GM19035 (cell line): ENCODE data around the gene SARM1.
"Not testable (repeated sequence)": the region's sequence is repeated elsewhere in the genome, so short reads cannot be mapped to it uniquely, and the experiment has no call there.

Source experiments
- ATAC-seq: cut with Tn5 transposase; IDR thresholded peaks from one replicate; pipeline ENCODE4 v1.9.1; 2021; ENCODE audit not compliant: unreplicated experiment

SARM1 gene

GRCh38 chr17:28371245-28372202 is at the start of gene SARM1:
SARM1 (plus strand) TSS chr17:28371694; CDS start chr17:28372033, 339 bp downstream.
- peak; percentile 74 for ATAC-seq

- no peak for ATAC-seq
Measured at GRCh38 chr17:28324267-28324745, 47.2 kb upstream of the SARM1 start.

DNA sequence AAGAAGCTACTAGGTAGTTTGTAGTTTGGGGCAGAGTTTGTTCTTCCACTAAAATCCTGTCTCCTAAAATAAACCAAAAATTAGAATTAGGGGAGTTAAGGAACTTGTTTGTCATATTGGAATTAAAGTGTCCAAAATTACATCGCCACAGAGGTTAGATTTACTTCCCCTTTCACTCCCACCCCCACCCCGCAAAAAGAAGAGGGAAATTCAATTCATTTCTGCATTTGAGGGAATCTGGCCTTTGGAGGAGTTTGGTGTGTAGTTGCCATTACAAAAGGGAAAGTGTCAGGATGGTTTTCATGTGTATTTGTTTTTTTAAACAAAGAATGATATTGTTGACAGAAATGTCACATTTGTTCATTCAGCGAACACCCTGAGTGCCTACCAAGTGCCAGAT is 46.7 kb upstream of the SARM1 start:
- no peak for ATAC-seq

- no peak for ATAC-seq
Measured at GRCh38 chr17:28325211-28325610, 46.3 kb upstream of the SARM1 start.

DNA sequence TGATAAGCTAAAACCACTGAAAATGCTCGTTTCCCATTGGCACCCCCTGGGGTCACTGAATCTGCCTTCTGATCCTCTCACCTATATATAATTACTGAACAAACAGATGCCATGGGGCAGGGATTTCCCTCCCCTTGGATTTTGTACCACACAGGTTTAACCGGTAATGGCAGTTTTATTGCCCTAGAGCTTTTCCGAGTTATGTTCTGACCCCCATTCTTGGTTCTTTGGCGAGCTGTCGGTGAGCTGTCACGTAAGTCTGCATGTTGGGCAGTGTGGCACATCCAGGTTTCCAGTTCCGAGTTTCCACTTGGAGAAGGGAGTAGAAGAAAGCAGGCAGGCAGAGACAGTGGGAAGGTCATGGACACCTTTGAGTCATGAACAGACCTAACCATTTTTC is 45.4 kb upstream of the SARM1 start:
- no peak for ATAC-seq

- ATAC-seq, result peak; percentile 58
Measured at GRCh38 chr17:28327031-28327607, 44.4 kb upstream of the SARM1 start.

DNA sequence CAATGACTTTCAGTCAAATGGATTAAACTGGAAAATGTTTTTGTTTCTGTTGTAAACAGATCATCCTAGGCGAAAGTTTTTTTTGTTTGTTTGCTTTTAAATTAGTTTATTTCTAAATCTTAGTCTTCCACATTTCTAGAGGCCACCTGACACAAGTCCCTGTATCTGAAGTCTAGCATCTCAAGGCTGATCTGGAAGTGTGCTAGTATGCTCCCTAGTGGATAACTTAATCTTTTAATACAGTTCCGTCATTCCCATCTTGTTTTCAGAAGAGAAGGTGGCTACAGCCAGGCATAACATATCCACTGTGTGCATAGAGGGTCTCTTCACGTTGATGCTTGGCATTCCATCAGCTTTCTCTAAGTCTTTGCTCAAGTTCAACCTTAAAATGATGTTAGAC is 43.8 kb upstream of the SARM1 start:
- ATAC-seq, result no peak

DNA sequence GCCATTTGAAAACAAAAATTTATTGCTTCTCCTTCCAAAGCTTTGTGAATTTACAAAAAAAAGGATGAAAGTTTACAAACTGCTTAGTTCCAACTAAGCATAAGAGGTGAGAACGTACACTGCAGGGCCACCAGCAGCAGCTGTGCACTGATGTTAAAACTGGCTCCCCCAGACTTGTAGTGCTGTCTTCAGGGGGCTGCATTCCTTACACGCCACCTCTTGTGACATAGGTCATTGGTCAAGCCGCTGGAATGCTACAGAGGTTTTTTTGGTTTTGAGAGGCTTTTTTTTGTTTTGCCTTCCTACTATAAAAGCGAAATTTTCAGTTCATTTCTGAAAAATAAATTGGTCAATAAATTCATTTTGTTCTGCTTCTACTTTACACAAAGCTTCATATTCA is 43.2 kb upstream of the SARM1 start:
- no peak for ATAC-seq

DNA sequence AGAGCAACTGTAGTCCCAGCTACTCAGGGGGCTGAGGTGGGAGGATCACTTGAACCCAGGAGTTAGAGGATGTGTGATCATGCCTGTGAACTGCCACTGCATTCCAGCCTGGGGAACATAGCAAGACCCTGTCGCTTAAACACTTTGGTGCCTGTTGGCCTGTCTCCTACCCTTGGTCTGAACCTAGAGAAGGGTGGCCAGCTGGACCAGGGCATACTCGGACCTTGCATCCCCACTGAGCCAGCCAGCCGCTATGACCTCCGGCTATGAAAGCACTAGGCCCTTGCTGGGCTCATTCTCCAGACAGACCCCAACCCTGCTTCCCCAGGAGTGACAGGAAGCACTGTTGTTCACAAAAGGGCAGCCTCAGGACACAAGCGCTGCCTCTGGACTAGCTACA is 40.8 kb upstream of the SARM1 start:
- ATAC-seq, result no peak

DNA sequence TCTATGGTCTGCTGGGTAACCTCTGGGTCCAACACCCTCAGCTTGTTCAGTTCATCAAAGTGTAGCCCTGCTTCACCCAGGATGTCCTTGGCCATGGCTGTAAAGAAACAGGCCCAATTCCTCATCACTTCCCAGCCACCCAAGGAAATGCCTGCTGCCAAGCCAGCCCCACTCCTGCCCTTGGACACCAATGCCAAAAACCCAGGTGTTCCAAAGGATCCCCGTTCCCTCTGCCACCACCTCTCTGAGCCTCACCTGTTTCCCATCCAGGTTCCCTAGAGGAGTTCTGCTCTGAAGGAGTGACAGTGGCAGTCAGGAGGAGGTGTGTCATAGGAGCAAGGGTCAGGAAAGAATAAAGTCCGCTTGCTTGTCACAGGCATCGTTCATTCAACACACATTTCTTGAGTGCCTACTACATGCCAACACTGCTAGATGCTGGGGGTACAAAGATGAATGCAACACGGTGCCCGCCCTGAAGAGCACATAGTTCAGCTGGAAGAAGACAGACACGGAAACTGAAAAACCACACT is 39.5 kb upstream of the SARM1 start:
- no peak for ATAC-seq

GRCh38 chr17:28333083-28333746 is 38.3 kb upstream of the SARM1 start:
- no peak for ATAC-seq

DNA sequence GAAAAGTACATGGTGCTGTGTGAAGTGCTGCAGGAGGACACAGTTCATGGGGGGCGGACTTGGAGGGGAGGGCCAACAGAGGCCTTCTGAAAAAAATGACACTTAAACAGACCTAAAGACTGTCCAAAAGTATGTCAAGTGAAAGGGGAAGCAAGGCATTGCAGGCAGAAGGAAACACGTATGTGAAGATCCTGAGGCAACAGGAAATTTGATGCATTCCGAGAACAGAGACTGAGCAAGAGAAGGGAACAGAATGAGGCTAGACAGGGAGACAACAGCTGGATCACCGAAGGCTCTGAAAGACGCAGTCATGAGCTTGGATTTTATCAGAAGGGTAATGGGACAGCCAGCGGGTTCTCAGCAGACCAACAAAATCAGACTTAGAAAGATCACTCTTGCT is 37.3 kb upstream of the SARM1 start:
- no peak for ATAC-seq

- no peak for ATAC-seq
Measured at GRCh38 chr17:28334666-28335200, 36.8 kb upstream of the SARM1 start.

- peak; percentile 95 for ATAC-seq
Measured at GRCh38 chr17:28335201-28335958, 36.1 kb upstream of the SARM1 start, which contains the start of the genes IFT20 and TNFAIP1. IFT20 (minus strand) TSS chr17:28335472; CDS start chr17:28331985, 3,487 bp downstream. TNFAIP1 (plus strand) TSS chr17:28335761; CDS start chr17:28339522, 3,761 bp downstream.

- peak; percentile 7 for ATAC-seq
Measured at GRCh38 chr17:28335959-28336871, 35.3 kb upstream of the SARM1 start.

GRCh38 chr17:28338056-28338768 is 33.3 kb upstream of the SARM1 start:
- ATAC-seq, result no peak

GRCh38 chr17:28338769-28339212 is 32.7 kb upstream of the SARM1 start:
- ATAC-seq, result not testable (repeated sequence)

- no peak for ATAC-seq
Measured at GRCh38 chr17:28339431-28339830, 32.1 kb upstream of the SARM1 start.
